HL-60 (cell line): ENCODE results near the gene RERE.

Experiments
- DNase-seq, 2 experiments: peaks; one replicate each; pipeline ENCODE4 v3.0.0-alpha.2; 2010 to 2020; ENCODE audit warnings: low read depth in 1 of 2, low spot score in 1 of 2
- H3K27ac ChIP-seq: fragments of 250-450 bp; sonication (Bioruptor Pico); replicated peaks from 2 replicates; pipeline ENCODE4 v1.5.1; 2020; ENCODE audit warnings: mild to moderate bottlenecking, moderate library complexity
- H3K27me3 ChIP-seq: fragments of 250-450 bp; sonication (Bioruptor Pico); 2 replicates; pipeline ENCODE4 v1.5.1; 2021; ENCODE audit warnings: mild to moderate bottlenecking, moderate library complexity; ENCODE audit not compliant: insufficient read depth, poor library complexity, severe bottlenecking
- H3K4me3 ChIP-seq: replicated peaks from 2 replicates; pipeline ENCODE4 v1.5.1; 2011; ENCODE audit warnings: mild to moderate bottlenecking, control low read depth, low read length; ENCODE audit not compliant: insufficient read depth
- GABPA ChIP-seq: IDR thresholded peaks from 2 replicates; pipeline ENCODE4 v1.6.1; 2012; ENCODE audit warnings: low read depth
- POLR2AphosphoS5 ChIP-seq: IDR thresholded peaks from 2 replicates; pipeline ENCODE4 v1.6.1; 2012; ENCODE audit warnings: low read depth
- SPI1 ChIP-seq: IDR thresholded peaks from 2 replicates; pipeline ENCODE4 v1.6.1; 2012; ENCODE audit warnings: low read depth, mild to moderate bottlenecking, borderline replicate concordance
- TF ChIP-seq, protein P1 (sequence below): IDR thresholded peaks from 2 replicates; pipeline ENCODE4 v1.6.1; 2012; ENCODE audit warnings: low read depth; ENCODE audit not compliant: insufficient replicate concordance
- TF ChIP-seq, protein P2 (sequence below): IDR thresholded peaks from one replicate; pipeline ENCODE4 v1.5.1; 2011; ENCODE audit warnings: low read length, control low read depth, inconsistent platforms; ENCODE audit not compliant: insufficient read depth

Gene RERE

GRCh38 chr1:8472668-8473067, 344.8 kb downstream of the RERE start:
- H3K27ac ChIP-seq = no peak overlapping the region
- no peak for DNase-seq
- TF ChIP-seq POLR2AphosphoS5 (no peak), GABPA (no peak), SPI1 (no peak)
- TF ChIP-seq, protein P1, sequence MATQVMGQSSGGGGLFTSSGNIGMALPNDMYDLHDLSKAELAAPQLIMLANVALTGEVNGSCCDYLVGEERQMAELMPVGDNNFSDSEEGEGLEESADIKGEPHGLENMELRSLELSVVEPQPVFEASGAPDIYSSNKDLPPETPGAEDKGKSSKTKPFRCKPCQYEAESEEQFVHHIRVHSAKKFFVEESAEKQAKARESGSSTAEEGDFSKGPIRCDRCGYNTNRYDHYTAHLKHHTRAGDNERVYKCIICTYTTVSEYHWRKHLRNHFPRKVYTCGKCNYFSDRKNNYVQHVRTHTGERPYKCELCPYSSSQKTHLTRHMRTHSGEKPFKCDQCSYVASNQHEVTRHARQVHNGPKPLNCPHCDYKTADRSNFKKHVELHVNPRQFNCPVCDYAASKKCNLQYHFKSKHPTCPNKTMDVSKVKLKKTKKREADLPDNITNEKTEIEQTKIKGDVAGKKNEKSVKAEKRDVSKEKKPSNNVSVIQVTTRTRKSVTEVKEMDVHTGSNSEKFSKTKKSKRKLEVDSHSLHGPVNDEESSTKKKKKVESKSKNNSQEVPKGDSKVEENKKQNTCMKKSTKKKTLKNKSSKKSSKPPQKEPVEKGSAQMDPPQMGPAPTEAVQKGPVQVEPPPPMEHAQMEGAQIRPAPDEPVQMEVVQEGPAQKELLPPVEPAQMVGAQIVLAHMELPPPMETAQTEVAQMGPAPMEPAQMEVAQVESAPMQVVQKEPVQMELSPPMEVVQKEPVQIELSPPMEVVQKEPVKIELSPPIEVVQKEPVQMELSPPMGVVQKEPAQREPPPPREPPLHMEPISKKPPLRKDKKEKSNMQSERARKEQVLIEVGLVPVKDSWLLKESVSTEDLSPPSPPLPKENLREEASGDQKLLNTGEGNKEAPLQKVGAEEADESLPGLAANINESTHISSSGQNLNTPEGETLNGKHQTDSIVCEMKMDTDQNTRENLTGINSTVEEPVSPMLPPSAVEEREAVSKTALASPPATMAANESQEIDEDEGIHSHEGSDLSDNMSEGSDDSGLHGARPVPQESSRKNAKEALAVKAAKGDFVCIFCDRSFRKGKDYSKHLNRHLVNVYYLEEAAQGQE = no peak
- TF ChIP-seq, protein P2, sequence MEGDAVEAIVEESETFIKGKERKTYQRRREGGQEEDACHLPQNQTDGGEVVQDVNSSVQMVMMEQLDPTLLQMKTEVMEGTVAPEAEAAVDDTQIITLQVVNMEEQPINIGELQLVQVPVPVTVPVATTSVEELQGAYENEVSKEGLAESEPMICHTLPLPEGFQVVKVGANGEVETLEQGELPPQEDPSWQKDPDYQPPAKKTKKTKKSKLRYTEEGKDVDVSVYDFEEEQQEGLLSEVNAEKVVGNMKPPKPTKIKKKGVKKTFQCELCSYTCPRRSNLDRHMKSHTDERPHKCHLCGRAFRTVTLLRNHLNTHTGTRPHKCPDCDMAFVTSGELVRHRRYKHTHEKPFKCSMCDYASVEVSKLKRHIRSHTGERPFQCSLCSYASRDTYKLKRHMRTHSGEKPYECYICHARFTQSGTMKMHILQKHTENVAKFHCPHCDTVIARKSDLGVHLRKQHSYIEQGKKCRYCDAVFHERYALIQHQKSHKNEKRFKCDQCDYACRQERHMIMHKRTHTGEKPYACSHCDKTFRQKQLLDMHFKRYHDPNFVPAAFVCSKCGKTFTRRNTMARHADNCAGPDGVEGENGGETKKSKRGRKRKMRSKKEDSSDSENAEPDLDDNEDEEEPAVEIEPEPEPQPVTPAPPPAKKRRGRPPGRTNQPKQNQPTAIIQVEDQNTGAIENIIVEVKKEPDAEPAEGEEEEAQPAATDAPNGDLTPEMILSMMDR = no peak
- no peaks in the 10 kb centered on the region for H3K27me3 ChIP-seq
- H3K4me3 ChIP-seq = no peak overlapping the region

DNA sequence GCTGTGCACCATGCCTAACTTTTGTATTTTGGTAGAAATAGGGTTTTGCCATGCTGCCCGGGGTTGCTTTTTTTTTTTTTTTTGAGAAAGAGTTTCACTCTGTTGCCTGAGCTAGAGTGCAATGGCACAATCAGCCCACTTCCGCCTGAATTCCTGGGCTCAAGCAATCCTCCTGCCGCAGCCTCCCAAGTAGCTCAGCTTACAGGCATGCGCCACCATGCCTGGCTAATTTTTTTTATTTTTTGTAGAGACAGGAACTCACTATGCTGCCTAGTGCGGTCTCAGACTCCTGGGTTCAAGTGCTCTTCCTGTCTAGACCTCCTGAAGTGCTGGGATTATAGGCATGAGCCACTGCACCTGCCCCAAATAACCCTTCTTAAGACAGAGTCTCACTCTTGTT, 346.0 kb downstream of the RERE start:
- no peak overlapping the region for H3K4me3 ChIP-seq
- TF ChIP-seq GABPA (no peak), POLR2AphosphoS5 (no peak), SPI1 (no peak)
- TF ChIP-seq, protein P1 = no peak
- TF ChIP-seq, protein P2 = no peak
- no peak overlapping the region for H3K27ac ChIP-seq
- no peaks in the 10 kb centered on the region for H3K27me3 ChIP-seq
- no peak for DNase-seq

- TF ChIP-seq POLR2AphosphoS5 (no peak), SPI1 (no peak), GABPA (no peak)
- TF ChIP-seq, protein P2 = no peak
- TF ChIP-seq, protein P1 = no peak
- H3K27ac ChIP-seq = no peak overlapping the region
- H3K27me3 ChIP-seq = no peaks in the 10 kb centered on the region
- H3K4me3 ChIP-seq = no peak overlapping the region
- no peak for DNase-seq
These were observed 348.7 kb downstream of the RERE start for GRCh38 chr1:8468751-8469150.
